SK-N-SH (cell line): Measurements from ENCODE around the gene MIER1. TPM values are rescaled to one million over a fixed set of nuclear protein-coding genes. Genes with fewer than 3 reads are reported as not detected.

Source experiments
- CTCF ChIA-PET: fragments of 300-600, 350-600 bp; formaldehyde crosslinking; extraction: SDS; loops from one replicate; lab custom pipeline; 2021; lab: Yijun Ruan, JAX
- POLR2A ChIA-PET: fragments of 350-600 bp; sonication (Branson Sonifier 250); formaldehyde crosslinking; extraction: SDS; loops from one replicate; lab custom pipeline; 2020; ENCODE audit warnings: antibody characterized with exemption, inconsistent platforms; lab: Yijun Ruan, JAX
- DNase-seq: peaks from one replicate; pipeline ENCODE4 v3.0.0; 2012
- H2AFZ ChIP-seq: fragments of 200-600 bp; sonication (generic); 2 replicates; pipeline ENCODE4 v1.8.1; 2016; ENCODE audit warnings: antibody characterized with exemption, mild to moderate bottlenecking, low read depth
- H3F3A ChIP-seq: fragments of 200-600 bp; sonication (generic); replicated peaks from 2 replicates; pipeline ENCODE3; 2016; ENCODE audit warnings: antibody characterized with exemption, mild to moderate bottlenecking; ENCODE audit not compliant: insufficient read depth
- H3K27ac ChIP-seq, 2 experiments: fragments of 200-500 bp in 1 of 2; fragments of 200-600 bp in 1 of 2; sonication (Bioruptor generic) in 1 of 2; sonication (generic), shearing (Covaris generic) in 1 of 2; 2 replicates each; pipeline versions ENCODE4 v1.5.1 to v1.6.1; 2014 to 2016; ENCODE audit warnings: low read depth in 2 of 2, inconsistent platforms in 1 of 2, low read length in 1 of 2, mild to moderate bottlenecking in 1 of 2, mixed read lengths in 1 of 2
- H3K27me3 ChIP-seq: fragments of 200-600 bp; sonication (generic), shearing (Covaris generic); 2 replicates; pipeline ENCODE4 v1.6.1; 2016; ENCODE audit warnings: mixed run types; ENCODE audit not compliant: insufficient read depth
- H3K36me3 ChIP-seq, 2 experiments: fragments of 200-500 bp in 1 of 2; fragments of 200-600 bp in 1 of 2; sonication (Bioruptor generic) in 1 of 2; sonication (generic) in 1 of 2; replicated peaks in 1 of 2; 2 replicates each; pipeline versions ENCODE3 to v1.5.1; 2014 to 2016; ENCODE audit warnings: low read length in 1 of 2, mild to moderate bottlenecking in 1 of 2; ENCODE audit not compliant: insufficient read depth in 2 of 2, control insufficient read depth in 1 of 2
- H3K4me1 ChIP-seq, 2 experiments: fragments of 200-500 bp in 1 of 2; fragments of 200-600 bp in 1 of 2; sonication (Bioruptor generic) in 1 of 2; sonication (generic), shearing (Covaris generic) in 1 of 2; 2 replicates each; pipeline versions ENCODE4 v1.5.1 to v1.6.1; 2014 to 2016; ENCODE audit warnings: low read depth in 1 of 2, low read length in 1 of 2, mixed run types in 1 of 2; ENCODE audit not compliant: insufficient read depth in 2 of 2, control insufficient read depth in 1 of 2
- H3K4me2 ChIP-seq: fragments of 200-600 bp; sonication (generic), shearing (Covaris generic); 2 replicates; pipeline ENCODE4 v1.6.1; 2017; ENCODE audit warnings: mixed run types
- H3K4me3 ChIP-seq, 2 experiments: fragments of 200-500 bp in 1 of 2; fragments of 200-600 bp in 1 of 2; sonication (Bioruptor generic) in 1 of 2; sonication (generic), shearing (Covaris generic) in 1 of 2; 2 replicates each; pipeline versions ENCODE4 v1.5.1 to v1.8.1; 2014 to 2016; ENCODE audit warnings: low read depth in 2 of 2, inconsistent platforms in 1 of 2, low read length in 1 of 2, mild to moderate bottlenecking in 1 of 2, mixed read lengths in 1 of 2, moderate library complexity in 1 of 2
- H3K79me2 ChIP-seq: fragments of 200-600 bp; sonication (generic); 2 replicates; pipeline ENCODE4 v1.8.1; 2017; ENCODE audit warnings: mild to moderate bottlenecking; ENCODE audit not compliant: insufficient read depth
- H3K9ac ChIP-seq: fragments of 200-600 bp; sonication (generic); 2 replicates; pipeline ENCODE4 v1.6.1; 2017; ENCODE audit warnings: mixed run types
- H3K9me2 ChIP-seq: fragments of 200-600 bp; sonication (generic); 2 replicates; pipeline ENCODE4 v1.6.1; 2017; ENCODE audit warnings: mixed run types
- H3K9me3 ChIP-seq: fragments of 200-600 bp; sonication (generic); 2 replicates; pipeline ENCODE4 v1.6.1; 2017; ENCODE audit warnings: mixed run types, mild to moderate bottlenecking, moderate library complexity
- H4K20me1 ChIP-seq: fragments of 200-600 bp; sonication (generic); 2 replicates; pipeline ENCODE4 v1.6.1; 2017; ENCODE audit warnings: mild to moderate bottlenecking, mixed run types; ENCODE audit not compliant: insufficient read depth
- FOSL2 ChIP-seq: IDR thresholded peaks from 2 replicates; pipeline ENCODE4 v1.4.0; 2012; ENCODE audit warnings: low read depth, mild to moderate bottlenecking, moderate library complexity, borderline replicate concordance
- FOXJ3 ChIP-seq: sonication (generic); formaldehyde crosslinking; IDR thresholded peaks from 2 replicates; pipeline ENCODE4 v1.5.1; 2020; ENCODE audit warnings: mild to moderate bottlenecking, missing genetic modification reagents
- JUND ChIP-seq: IDR thresholded peaks from 2 replicates; pipeline ENCODE4 v1.4.0; 2012
- MEF2A ChIP-seq: IDR thresholded peaks from 2 replicates; pipeline ENCODE4 v1.4.0; 2012; ENCODE audit warnings: low read depth, borderline replicate concordance
- POLR2AphosphoS5 ChIP-seq: IDR thresholded peaks from 2 replicates; pipeline ENCODE4 v1.6.1; 2012; ENCODE audit warnings: low read depth, low read length
- RCOR1 ChIP-seq: fragments of 150-350 bp; IDR thresholded peaks from 2 replicates; pipeline ENCODE4 v1.6.1; 2017; ENCODE audit warnings: antibody characterized with exemption, low read length
- RFX5 ChIP-seq: IDR thresholded peaks from 2 replicates; pipeline ENCODE4 v1.6.1; 2012; ENCODE audit warnings: mild to moderate bottlenecking, improper control_type of control experiment, low read length
- RXRA ChIP-seq: IDR thresholded peaks from 2 replicates; pipeline ENCODE4 v1.4.0; 2012; ENCODE audit warnings: low read depth, mild to moderate bottlenecking, borderline replicate concordance
- TAF1 ChIP-seq: IDR thresholded peaks from 2 replicates; pipeline ENCODE4 v1.6.1; 2012; ENCODE audit warnings: low read depth, mild to moderate bottlenecking, low read length, moderate library complexity, borderline replicate concordance
- TCF12 ChIP-seq: IDR thresholded peaks from 2 replicates; pipeline ENCODE4 v1.4.0; 2012
- TEAD4 ChIP-seq: IDR thresholded peaks from 2 replicates; pipeline ENCODE4 v1.4.0; 2012; ENCODE audit warnings: mild to moderate bottlenecking, borderline replicate concordance; ENCODE audit not compliant: insufficient read depth
- YY1 ChIP-seq: IDR thresholded peaks from 2 replicates; pipeline ENCODE4 v1.4.0; 2012; ENCODE audit warnings: low read depth, mild to moderate bottlenecking
- WGBS: methylation state at CpG from one replicate; pipeline ENCODE4 v1.1.6; 2017; ENCODE audit warnings: low lambda C conversion rate; 5-methylcytosine and 5-hydroxymethylcytosine counted together
- polyA plus RNA-seq, 3 experiments: library from polyadenylated mRNA; depleted of rRNA; stranded (reverse); fragments of >200 nt; gene quantifications; 2 replicates each; pipeline ENCODE4 v1.2.3, GENCODE V29; 2012
- TF ChIP-seq, protein P1 (sequence below): fragments of 200-600 bp; sonication (generic); IDR thresholded peaks from 2 replicates; pipeline ENCODE4 v1.6.1; 2017; ENCODE audit warnings: antibody characterized with exemption, mild to moderate bottlenecking, moderate library complexity
- TF ChIP-seq, protein P2 (sequence below): IDR thresholded peaks from 2 replicates; pipeline ENCODE4; 2012
- TF ChIP-seq, protein P3 (sequence below): IDR thresholded peaks from 2 replicates; pipeline ENCODE4 v1.4.0; 2012; ENCODE audit warnings: low read depth, borderline replicate concordance
- TF ChIP-seq, protein P4 (sequence below): fragments of 150-350 bp; IDR thresholded peaks from 2 replicates; pipeline ENCODE4 v1.6.1; 2016; ENCODE audit warnings: mild to moderate bottlenecking, low read depth, low read length
- TF ChIP-seq, protein P5 (sequence below): fragments of 150-350 bp; IDR thresholded peaks from 2 replicates; pipeline ENCODE4 v1.6.1; 2017; ENCODE audit warnings: antibody characterized with exemption, low read length, low read depth, borderline replicate concordance
- TF ChIP-seq, protein P6 (sequence below): IDR thresholded peaks from 2 replicates; pipeline ENCODE4 v1.4.0; 2012; ENCODE audit warnings: low read depth

Gene MIER1
- polyA plus RNA-seq, 1 of the 3 experiments (the other 2 are of a cell fraction) = 4.4 TPM

DNA sequence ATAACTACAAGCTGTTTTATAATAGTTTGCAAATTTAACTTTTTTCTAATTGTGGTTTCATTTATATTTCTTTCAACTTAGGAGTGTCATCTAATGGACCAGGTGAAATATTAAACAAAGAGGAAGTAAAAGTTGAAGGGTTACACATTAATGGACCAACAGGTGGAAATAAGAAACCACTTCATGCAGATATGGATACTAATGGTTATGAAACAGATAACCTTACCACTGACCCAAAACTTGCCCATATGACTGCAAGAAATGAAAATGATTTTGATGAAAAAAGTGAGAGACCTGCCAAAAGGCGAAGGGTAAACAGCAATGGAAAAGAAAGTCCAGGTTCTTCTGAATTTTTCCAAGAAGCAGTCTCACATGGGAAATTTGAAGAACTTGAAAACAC, 59.7 kb downstream of the MIER1 start (continued):
- no peak for TF ChIP-seq JUND

DNA sequence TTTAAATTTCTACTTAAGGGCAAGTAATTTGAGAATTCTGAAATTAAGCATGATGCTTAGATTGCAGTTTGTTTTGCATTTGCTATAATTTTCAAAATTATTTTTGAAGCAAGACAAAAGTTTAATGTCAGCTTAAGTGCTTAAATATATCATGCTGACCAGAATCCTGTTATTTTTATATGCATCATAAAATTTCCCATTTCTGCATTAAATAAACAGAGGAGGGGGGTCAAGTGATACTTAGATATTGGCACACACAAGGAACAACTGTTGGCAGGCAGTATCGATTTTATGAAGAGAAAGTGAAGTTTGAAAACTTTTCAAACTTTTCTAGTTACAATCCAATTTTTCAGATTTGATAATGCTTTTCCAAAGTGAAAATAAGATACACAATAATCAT, 61.0 kb downstream of the MIER1 start:
- Histone ChIP-seq H3K27ac (no peak overlapping the region; a peak in 1 of 4 replicates), H3K4me3 (no peak overlapping the region), H3F3A (peaks cover 10% of the 10 kb centered on the region), H3K36me3 (peaks cover 81 to 86% of the 10 kb centered on the region in 2 experiments), H3K9me2 (no peaks in the 10 kb centered on the region), H3K4me1 (no peaks in the 10 kb centered on the region), H4K20me1 (no peaks in the 10 kb centered on the region), H3K79me2 (no peaks in the 10 kb centered on the region), H3K27me3 (no peaks in the 10 kb centered on the region), H3K4me2 (no peak overlapping the region), H3K9me3 (no peaks in the 10 kb centered on the region), H2AFZ (no peak overlapping the region), H3K9ac (no peak overlapping the region)
- ChIA-PET POLR2A (no interaction called here), CTCF (interaction anchor here (0.7 to 1.8 kb wide), 4 partner anchors 10 to 261 kb away, joined by 3 to 12 read pairs (median 4); no protein-coding TSS in a partner anchor)
- TF ChIP-seq, protein P1, sequence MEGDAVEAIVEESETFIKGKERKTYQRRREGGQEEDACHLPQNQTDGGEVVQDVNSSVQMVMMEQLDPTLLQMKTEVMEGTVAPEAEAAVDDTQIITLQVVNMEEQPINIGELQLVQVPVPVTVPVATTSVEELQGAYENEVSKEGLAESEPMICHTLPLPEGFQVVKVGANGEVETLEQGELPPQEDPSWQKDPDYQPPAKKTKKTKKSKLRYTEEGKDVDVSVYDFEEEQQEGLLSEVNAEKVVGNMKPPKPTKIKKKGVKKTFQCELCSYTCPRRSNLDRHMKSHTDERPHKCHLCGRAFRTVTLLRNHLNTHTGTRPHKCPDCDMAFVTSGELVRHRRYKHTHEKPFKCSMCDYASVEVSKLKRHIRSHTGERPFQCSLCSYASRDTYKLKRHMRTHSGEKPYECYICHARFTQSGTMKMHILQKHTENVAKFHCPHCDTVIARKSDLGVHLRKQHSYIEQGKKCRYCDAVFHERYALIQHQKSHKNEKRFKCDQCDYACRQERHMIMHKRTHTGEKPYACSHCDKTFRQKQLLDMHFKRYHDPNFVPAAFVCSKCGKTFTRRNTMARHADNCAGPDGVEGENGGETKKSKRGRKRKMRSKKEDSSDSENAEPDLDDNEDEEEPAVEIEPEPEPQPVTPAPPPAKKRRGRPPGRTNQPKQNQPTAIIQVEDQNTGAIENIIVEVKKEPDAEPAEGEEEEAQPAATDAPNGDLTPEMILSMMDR = no peak
- TF ChIP-seq, protein P2, sequence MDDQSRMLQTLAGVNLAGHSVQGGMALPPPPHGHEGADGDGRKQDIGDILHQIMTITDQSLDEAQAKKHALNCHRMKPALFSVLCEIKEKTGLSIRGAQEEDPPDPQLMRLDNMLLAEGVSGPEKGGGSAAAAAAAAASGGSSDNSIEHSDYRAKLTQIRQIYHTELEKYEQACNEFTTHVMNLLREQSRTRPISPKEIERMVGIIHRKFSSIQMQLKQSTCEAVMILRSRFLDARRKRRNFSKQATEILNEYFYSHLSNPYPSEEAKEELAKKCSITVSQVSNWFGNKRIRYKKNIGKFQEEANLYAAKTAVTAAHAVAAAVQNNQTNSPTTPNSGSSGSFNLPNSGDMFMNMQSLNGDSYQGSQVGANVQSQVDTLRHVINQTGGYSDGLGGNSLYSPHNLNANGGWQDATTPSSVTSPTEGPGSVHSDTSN = no peak
- TF ChIP-seq, protein P3, sequence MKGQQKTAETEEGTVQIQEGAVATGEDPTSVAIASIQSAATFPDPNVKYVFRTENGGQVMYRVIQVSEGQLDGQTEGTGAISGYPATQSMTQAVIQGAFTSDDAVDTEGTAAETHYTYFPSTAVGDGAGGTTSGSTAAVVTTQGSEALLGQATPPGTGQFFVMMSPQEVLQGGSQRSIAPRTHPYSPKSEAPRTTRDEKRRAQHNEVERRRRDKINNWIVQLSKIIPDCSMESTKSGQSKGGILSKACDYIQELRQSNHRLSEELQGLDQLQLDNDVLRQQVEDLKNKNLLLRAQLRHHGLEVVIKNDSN = no peak
- TF ChIP-seq, protein P4, sequence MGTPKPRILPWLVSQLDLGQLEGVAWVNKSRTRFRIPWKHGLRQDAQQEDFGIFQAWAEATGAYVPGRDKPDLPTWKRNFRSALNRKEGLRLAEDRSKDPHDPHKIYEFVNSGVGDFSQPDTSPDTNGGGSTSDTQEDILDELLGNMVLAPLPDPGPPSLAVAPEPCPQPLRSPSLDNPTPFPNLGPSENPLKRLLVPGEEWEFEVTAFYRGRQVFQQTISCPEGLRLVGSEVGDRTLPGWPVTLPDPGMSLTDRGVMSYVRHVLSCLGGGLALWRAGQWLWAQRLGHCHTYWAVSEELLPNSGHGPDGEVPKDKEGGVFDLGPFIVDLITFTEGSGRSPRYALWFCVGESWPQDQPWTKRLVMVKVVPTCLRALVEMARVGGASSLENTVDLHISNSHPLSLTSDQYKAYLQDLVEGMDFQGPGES = no peak
- no peak for TF ChIP-seq TCF12
- DNase-seq = no peak
- WGBS = 90% methylated on average over 1 of the region's 1 CpG

DNA sequence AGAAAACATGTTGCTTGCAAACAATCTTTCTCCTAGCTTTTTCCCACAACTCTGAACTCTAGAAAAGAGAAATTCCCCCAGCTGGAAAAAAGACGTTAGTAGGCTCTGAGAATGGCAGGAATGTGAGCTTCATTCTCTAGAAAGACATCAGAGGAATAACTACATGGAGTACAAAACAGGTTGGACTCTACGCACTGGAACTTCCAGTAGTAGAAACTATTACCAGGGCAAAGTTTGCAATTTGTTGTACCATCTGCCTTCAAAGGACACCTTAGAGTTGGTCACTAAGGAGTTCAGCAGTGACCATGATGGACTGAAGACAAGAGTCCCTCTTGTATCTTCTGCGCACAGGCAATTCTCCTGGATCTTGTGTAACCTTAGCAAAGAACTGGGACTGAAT, 68.3 kb downstream of the MIER1 start:
- Histone ChIP-seq H3K9me3 (no peaks in the 10 kb centered on the region), H3K9ac (no peak overlapping the region), H2AFZ (no peak overlapping the region), H3K4me3 (no peak overlapping the region), H3K36me3 (peaks cover 19 to 38% of the 10 kb centered on the region in 2 experiments), H3K27me3 (no peaks in the 10 kb centered on the region), H4K20me1 (no peaks in the 10 kb centered on the region), H3K4me1 (peaks cover 0 to 3% of the 10 kb centered on the region in 2 experiments; a peak in 1 of 4 replicates), H3K4me2 (no peak overlapping the region), H3K9me2 (no peaks in the 10 kb centered on the region), H3K79me2 (no peaks in the 10 kb centered on the region), H3F3A (peaks cover 5% of the 10 kb centered on the region), H3K27ac (no peak overlapping the region)
- 91% methylated on average over 3 of the region's 3 CpGs for WGBS
- POLR2A ChIA-PET = interaction anchor here (1.0 kb wide), 1 partner anchor 63 kb away, joined by 3 read pairs; no protein-coding TSS in a partner anchor
- DNase-seq = no peak
- CTCF ChIA-PET = interaction anchor here (1.9 to 6.6 kb wide), 3 partner anchors 156 to 228 kb away, joined by 10 to 67 read pairs (median 18); no protein-coding TSS in a partner anchor
- TF ChIP-seq, protein P5, sequence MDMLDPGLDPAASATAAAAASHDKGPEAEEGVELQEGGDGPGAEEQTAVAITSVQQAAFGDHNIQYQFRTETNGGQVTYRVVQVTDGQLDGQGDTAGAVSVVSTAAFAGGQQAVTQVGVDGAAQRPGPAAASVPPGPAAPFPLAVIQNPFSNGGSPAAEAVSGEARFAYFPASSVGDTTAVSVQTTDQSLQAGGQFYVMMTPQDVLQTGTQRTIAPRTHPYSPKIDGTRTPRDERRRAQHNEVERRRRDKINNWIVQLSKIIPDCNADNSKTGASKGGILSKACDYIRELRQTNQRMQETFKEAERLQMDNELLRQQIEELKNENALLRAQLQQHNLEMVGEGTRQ = no peak
- no peak for TF ChIP-seq TEAD4
- TF ChIP-seq RFX5 = no peak
- TF ChIP-seq, protein P6, sequence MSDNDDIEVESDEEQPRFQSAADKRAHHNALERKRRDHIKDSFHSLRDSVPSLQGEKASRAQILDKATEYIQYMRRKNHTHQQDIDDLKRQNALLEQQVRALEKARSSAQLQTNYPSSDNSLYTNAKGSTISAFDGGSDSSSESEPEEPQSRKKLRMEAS = no peak
- no peak for TF ChIP-seq POLR2AphosphoS5
- TF ChIP-seq MEF2A = no peak
- TF ChIP-seq YY1 = no peak
- TF ChIP-seq FOXJ3 (CRISPR knock-in tag) = no peak
- TF ChIP-seq RCOR1 = no peak
- no peak for TF ChIP-seq RXRA
- TF ChIP-seq TAF1 = no peak
- no peak for TF ChIP-seq FOSL2
- TF ChIP-seq TCF12 = no peak
